Nephron (organoid): ENCODE data around the gene EPGN.

ENCODE experiments used
- H3K27ac Mint-ChIP-seq, 3 experiments: 2 replicates each; pipeline ENCODE4 v1.8.0; 2020; ENCODE audit warnings: mixed read lengths in 3 of 3, mild to moderate bottlenecking in 2 of 3, moderate library complexity in 1 of 3
- H3K27me3 Mint-ChIP-seq: 2 replicates; pipeline ENCODE4 v1.8.0; 2021; ENCODE audit warnings: low read depth, mild to moderate bottlenecking, moderate library complexity, mixed read lengths
- H3K36me3 Mint-ChIP-seq: 2 replicates; pipeline ENCODE4 v1.8.0; 2020; ENCODE audit warnings: low read depth, mixed read lengths
- H3K4me1 Mint-ChIP-seq: 2 replicates; pipeline ENCODE4 v1.8.0; 2020; ENCODE audit warnings: mixed read lengths
- H3K4me3 Mint-ChIP-seq, 3 experiments: 2 replicates each; pipeline ENCODE4 v1.8.0; 2020; ENCODE audit warnings: mild to moderate bottlenecking in 3 of 3, mixed read lengths in 3 of 3, moderate library complexity in 2 of 3
- H3K9me3 Mint-ChIP-seq: 2 replicates; pipeline ENCODE4 v1.8.0; 2020; ENCODE audit warnings: mixed read lengths
- CTCF ChIP-seq, 3 experiments: fragments of 200-600 bp; sonication (generic); IDR thresholded peaks; one replicate each; pipeline ENCODE4 v1.5.0; 2021; ENCODE audit warnings: antibody characterized with exemption in 3 of 3; ENCODE audit not compliant: unreplicated experiment in 3 of 3

EPGN gene

GRCh38 chr4:74308215-74308614 lies at the start of gene EPGN:
EPGN (plus strand) TSS chr4:74308470; CDS start chr4:74308534, 64 bp downstream.
- Mint-ChIP-seq H3K4me3 (no peak within 1 kb of the TSS), H3K27ac (no peak within 1 kb of the TSS), H3K9me3 (no peaks in the 10 kb centered on the region), H3K36me3 (no peaks in the 10 kb centered on the region), H3K27me3 (no peaks in the 10 kb centered on the region), H3K4me1 (no peaks in the 10 kb centered on the region)
- TF ChIP-seq CTCF (IDR thresholded peaks at IDR 0.05; ENCODE audit: unreplicated experiment in 3 of 3), result no peak

- no peak for TF ChIP-seq CTCF (IDR thresholded peaks at IDR 0.05; ENCODE audit: unreplicated experiment in 3 of 3)
- peaks cover 3% of the 10 kb centered on the region for H3K9me3 Mint-ChIP-seq
- H3K4me1 Mint-ChIP-seq, result peaks cover 6% of the 10 kb centered on the region
Measured at GRCh38 chr4:74258963-74259362, 49.3 kb upstream of the EPGN start.

DNA sequence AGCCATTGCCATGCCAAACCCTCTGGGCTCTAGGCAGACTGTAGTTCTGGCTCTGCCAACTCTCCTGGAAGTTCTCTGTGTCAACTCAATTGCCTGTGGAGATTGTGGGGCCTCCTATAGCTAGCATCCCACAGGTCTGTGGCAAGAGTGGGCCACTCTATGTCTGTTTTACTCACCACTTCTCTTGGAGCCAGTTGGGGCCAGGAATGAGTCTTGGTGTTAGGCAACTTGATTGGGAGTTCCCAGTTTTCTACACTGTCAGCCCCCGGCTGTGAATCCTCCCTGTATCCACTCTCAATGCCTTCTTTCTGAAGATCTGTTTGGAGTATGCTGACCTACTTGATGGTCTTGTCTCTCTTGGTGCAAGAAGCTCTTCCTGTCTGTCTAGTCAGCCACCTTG lies 48.2 kb upstream of the EPGN start:
- Mint-ChIP-seq H3K36me3 (peaks cover 3% of the 10 kb centered on the region), H3K4me1 (peaks cover 6% of the 10 kb centered on the region), H3K4me3 (no peak overlapping the region), H3K27me3 (no peaks in the 10 kb centered on the region), H3K9me3 (peaks cover 3% of the 10 kb centered on the region), H3K27ac (no peak overlapping the region)
- no peak for TF ChIP-seq CTCF (IDR thresholded peaks at IDR 0.05; ENCODE audit: unreplicated experiment in 3 of 3)

More at GRCh38 chr4:74258963-74259362, 49.3 kb upstream of the EPGN start:
- Mint-ChIP-seq H3K4me3 (no peak overlapping the region), H3K27me3 (no peaks in the 10 kb centered on the region), H3K27ac (no peak overlapping the region), H3K36me3 (peaks cover 4% of the 10 kb centered on the region)

DNA sequence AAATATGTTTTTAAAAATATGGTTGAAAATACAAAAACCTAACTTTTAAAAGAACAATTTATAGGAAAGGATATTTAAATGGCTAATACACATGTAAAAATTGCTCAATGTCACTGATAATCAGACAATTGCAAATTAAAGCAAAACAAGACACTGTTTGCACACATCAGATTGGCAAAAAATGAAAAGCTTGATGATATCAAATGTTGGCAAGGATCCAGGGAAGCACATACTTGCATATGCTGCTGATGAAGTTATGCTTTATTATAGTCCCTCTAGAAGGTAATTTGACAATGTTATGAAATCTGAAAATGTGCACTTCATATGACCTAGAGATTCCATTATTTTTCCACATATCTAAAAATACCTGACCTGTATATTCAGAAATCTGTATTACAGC lies 45.7 kb upstream of the EPGN start:
- TF ChIP-seq CTCF (IDR thresholded peaks at IDR 0.05; ENCODE audit: unreplicated experiment in 3 of 3), result no peak
- H3K27me3 Mint-ChIP-seq, result no peaks in the 10 kb centered on the region
- no peaks in the 10 kb centered on the region for H3K36me3 Mint-ChIP-seq
- H3K4me3 Mint-ChIP-seq, result no peak overlapping the region
- H3K9me3 Mint-ChIP-seq, result no peaks in the 10 kb centered on the region
- H3K27ac Mint-ChIP-seq, result no peak overlapping the region
- peaks cover 6% of the 10 kb centered on the region for H3K4me1 Mint-ChIP-seq

DNA sequence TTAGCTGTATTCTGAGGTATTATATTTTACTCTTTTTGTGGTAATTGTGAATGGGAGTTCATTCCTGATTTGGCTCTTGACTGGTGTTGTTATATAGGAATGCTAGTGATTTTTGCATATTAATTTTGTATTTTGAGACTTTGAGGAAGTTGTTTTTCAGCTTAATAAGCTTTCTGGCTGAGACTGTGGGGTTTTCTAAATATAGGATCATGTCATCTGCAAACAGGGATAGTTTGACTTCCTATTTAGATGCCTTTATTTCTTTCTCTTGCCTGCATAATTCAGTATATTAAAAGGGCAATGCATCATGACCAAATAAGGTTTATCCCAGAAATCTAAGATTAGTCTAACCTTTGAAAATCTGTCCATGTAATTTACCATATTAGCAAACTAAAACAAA lies 44.7 kb upstream of the EPGN start:
- no peak overlapping the region for H3K27ac Mint-ChIP-seq
- H3K4me3 Mint-ChIP-seq, result no peak overlapping the region
- no peaks in the 10 kb centered on the region for H3K27me3 Mint-ChIP-seq
- no peak for TF ChIP-seq CTCF (IDR thresholded peaks at IDR 0.05; ENCODE audit: unreplicated experiment in 3 of 3)
- peaks cover 6% of the 10 kb centered on the region for H3K4me1 Mint-ChIP-seq
- H3K9me3 Mint-ChIP-seq, result no peaks in the 10 kb centered on the region
- H3K36me3 Mint-ChIP-seq, result no peaks in the 10 kb centered on the region

DNA sequence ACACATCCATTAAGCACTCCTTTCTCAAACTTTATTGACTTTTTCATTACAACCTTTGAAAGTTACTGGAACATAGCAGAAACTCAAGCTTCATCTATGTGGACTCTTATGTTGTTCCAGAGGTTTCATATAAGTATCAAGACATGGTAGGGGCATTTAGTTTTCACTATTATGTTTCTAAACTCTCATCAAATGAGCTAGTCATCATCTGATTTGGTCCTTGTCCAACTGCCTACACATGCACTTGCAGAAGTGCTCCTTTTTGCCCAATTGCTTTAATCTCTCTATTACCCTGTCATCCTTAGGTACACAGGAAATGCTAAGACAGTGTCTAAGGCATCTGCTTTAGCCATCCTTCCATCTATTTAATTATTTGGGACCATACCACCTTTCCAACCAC lies 42.2 kb upstream of the EPGN start:
- H3K36me3 Mint-ChIP-seq, result no peaks in the 10 kb centered on the region
- TF ChIP-seq CTCF (IDR thresholded peaks at IDR 0.05; ENCODE audit: unreplicated experiment in 3 of 3), result no peak
- H3K27ac Mint-ChIP-seq, result no peak overlapping the region
- no peaks in the 10 kb centered on the region for H3K27me3 Mint-ChIP-seq
- no peaks in the 10 kb centered on the region for H3K9me3 Mint-ChIP-seq
- H3K4me1 Mint-ChIP-seq, result no peaks in the 10 kb centered on the region
- H3K4me3 Mint-ChIP-seq, result no peak overlapping the region
